Colonic mucosa (tissue), 4 donors: ENCODE measurements around the gene DGKD. TPM values are rescaled to one million over a fixed set of nuclear protein-coding genes. Genes with fewer than 3 reads are reported as not detected.
"Not testable (repeated sequence)": the region's sequence is repeated elsewhere in the genome, so short reads cannot be mapped to it uniquely, and the experiment has no call there.

Experiments used
- DNase-seq: peaks from one replicate; pipeline ENCODE4 v3.0.0-alpha.2; 2020
- H3K27ac ChIP-seq: fragments of 200-600 bp; one replicate; pipeline ENCODE4 v1.8.0; 2021
- H3K27me3 ChIP-seq: fragments of 200-600 bp; one replicate; pipeline ENCODE4 v1.8.0; 2021
- H3K36me3 ChIP-seq: fragments of 200-600 bp; one replicate; pipeline ENCODE4 v1.8.0; 2021
- H3K4me1 ChIP-seq: fragments of 200-600 bp; one replicate; pipeline ENCODE4 v1.8.0; 2021; ENCODE audit warnings: mild to moderate bottlenecking
- H3K4me3 ChIP-seq: fragments of 200-600 bp; one replicate; pipeline ENCODE4 v1.8.0; 2021
- H3K9ac ChIP-seq, 2 donors: one replicate each; pipeline ENCODE4 v1.7.0; 2013; ENCODE audit warnings: control low read depth in 2 of 2, low read depth in 2 of 2, low read length in 2 of 2
- H3K9me3 ChIP-seq: fragments of 200-600 bp; one replicate; pipeline ENCODE4 v1.8.0; 2021
- intact Hi-C: fragments of 100-400 bp; cut with DNase I; formaldehyde crosslinking; loops from one replicate; pipeline ENCODE4 v1.14.1; 2022
- total RNA-seq, 2 donors: library from RNA; stranded (reverse); fragmentation: NEBNext Ultra II Directional in 1 of 2; extraction: Animal tissue kit (Norgen Biotek cat#: 25700) in 1 of 2; gene quantifications; one replicate each; pipeline ENCODE4 v1.2.1, GENCODE V29; 2021
- TF ChIP-seq, protein P1 (sequence below): fragments of 200-600 bp; IDR thresholded peaks from one replicate; pipeline ENCODE4 v1.8.0; 2022; ENCODE audit warnings: antibody characterized with exemption, mild to moderate bottlenecking
- donor health status: healthy.
- donor health status: DM: no; HTN: no; CAD: no.
- donor health status: DM: no; HTN: no; CAD: no.

Gene DGKD
- total RNA-seq, 2 donors from 2014 or later, result 64.4 to 94.6 TPM

DNA sequence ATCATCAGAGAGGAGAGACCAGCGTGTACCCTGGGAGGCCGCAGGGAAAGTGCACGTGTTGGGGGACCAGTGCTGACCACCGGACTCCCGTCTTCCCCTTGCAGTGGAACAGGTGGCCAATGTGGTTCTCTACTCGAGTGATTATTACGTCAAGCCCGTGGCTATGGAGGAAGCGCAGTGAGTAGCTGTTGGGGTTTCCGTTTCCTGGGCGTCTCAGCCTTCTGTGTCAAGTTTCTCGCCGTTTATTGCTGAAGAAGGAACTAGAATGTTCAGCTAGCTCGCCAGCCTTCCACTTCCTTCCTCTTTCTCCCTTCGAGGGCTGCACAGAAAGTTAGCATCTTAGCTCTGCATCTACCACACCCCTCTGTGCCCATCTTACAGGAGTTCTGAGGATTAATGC lies 22.8 kb upstream of the DGKD start:
- no peaks in the 10 kb centered on the region for H3K36me3 ChIP-seq
- H3K4me1 ChIP-seq, result no peaks in the 10 kb centered on the region
- peak overlapping the region; percentile 60 for H3K27ac ChIP-seq
- peak; percentile 62 for DNase-seq
- intact Hi-C loops, result no loop called here
- no peak overlapping the region for H3K4me3 ChIP-seq
- no peak overlapping the region for H3K9ac ChIP-seq
- TF ChIP-seq, protein P1, sequence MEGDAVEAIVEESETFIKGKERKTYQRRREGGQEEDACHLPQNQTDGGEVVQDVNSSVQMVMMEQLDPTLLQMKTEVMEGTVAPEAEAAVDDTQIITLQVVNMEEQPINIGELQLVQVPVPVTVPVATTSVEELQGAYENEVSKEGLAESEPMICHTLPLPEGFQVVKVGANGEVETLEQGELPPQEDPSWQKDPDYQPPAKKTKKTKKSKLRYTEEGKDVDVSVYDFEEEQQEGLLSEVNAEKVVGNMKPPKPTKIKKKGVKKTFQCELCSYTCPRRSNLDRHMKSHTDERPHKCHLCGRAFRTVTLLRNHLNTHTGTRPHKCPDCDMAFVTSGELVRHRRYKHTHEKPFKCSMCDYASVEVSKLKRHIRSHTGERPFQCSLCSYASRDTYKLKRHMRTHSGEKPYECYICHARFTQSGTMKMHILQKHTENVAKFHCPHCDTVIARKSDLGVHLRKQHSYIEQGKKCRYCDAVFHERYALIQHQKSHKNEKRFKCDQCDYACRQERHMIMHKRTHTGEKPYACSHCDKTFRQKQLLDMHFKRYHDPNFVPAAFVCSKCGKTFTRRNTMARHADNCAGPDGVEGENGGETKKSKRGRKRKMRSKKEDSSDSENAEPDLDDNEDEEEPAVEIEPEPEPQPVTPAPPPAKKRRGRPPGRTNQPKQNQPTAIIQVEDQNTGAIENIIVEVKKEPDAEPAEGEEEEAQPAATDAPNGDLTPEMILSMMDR, result no peak
- H3K27me3 ChIP-seq, result no peaks in the 10 kb centered on the region
- no peaks in the 10 kb centered on the region for H3K9me3 ChIP-seq

DNA sequence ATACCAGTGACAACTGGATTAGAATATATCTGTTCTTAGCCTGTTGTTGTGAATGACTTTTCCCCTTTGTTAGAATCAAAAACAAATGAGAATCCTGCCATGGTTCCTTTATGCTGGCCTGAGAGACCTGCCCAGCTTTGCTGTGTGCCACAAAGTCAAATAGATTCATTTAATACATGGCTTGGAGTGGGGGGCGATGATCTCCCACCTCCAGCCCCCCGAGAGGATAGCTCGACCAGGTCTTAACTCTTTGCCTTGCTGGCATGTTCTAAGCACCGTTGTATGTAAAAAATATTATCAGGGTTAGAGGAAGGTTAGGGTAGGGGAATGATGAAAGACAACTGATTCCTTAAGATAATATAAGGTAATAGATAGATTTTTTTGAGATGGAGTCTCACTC lies 22.2 kb upstream of the DGKD start:
- H3K4me3 ChIP-seq, result no peak overlapping the region
- intact Hi-C loops, result no loop called here
- no peaks in the 10 kb centered on the region for H3K27me3 ChIP-seq
- peak overlapping the region; percentile 60 for H3K27ac ChIP-seq
- H3K9me3 ChIP-seq, result no peaks in the 10 kb centered on the region
- H3K4me1 ChIP-seq, result no peaks in the 10 kb centered on the region
- DNase-seq, result no peak
- TF ChIP-seq, protein P1, result no peak
- no peak overlapping the region for H3K9ac ChIP-seq
- no peaks in the 10 kb centered on the region for H3K36me3 ChIP-seq

DNA sequence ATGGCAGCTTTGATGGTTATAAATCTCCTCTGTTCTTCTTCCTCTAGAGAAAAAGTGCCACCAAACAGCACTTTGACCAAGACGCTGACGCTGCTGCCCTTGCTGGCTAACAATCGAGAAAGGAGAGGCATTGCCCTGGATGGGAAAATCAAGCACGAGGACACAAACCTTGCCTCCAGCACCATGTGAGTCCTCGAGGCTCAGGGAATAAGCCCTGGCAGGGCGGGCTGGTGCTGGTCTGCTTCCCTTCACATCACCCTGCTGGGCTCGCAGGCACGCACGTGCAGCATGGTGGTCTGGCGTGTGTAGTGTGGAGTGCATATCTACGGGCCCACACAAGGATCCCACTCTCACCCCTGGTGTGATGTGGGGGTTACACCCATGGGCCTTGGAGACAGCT lies 19.4 kb upstream of the DGKD start:
- H3K36me3 ChIP-seq, result no peaks in the 10 kb centered on the region
- intact Hi-C loops, result no loop called here
- no peak for DNase-seq
- no peak overlapping the region for H3K27ac ChIP-seq
- H3K9me3 ChIP-seq, result no peaks in the 10 kb centered on the region
- no peak overlapping the region for H3K4me3 ChIP-seq
- no peak overlapping the region for H3K9ac ChIP-seq
- no peaks in the 10 kb centered on the region for H3K27me3 ChIP-seq
- TF ChIP-seq, protein P1, result no peak
- no peaks in the 10 kb centered on the region for H3K4me1 ChIP-seq

DNA sequence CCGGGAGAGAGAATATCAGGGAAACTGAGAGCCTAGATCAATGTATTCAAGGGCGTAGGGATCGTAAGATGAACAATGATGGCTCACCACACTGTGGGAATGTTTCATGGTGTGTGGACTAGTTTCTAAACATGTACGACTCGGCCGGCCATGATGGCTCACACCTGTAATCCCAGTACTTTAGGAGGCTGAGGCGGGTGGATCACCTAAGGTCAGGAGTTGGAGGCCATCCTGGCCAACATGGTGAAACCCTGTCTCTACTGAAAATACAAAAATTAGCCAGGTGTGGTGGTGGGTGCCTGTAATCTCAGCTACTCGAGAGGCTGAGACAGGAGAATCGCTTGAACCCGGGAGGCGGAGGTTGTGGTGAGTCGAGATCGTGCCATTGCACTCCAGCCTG lies 18.2 kb upstream of the DGKD start:
- H3K4me1 ChIP-seq, DNase-seq, H3K9me3 ChIP-seq, H3K4me3 ChIP-seq, H3K9ac ChIP-seq, H3K27ac ChIP-seq, intact Hi-C loops, H3K36me3 ChIP-seq, H3K27me3 ChIP-seq: not testable (repeated sequence)

DNA sequence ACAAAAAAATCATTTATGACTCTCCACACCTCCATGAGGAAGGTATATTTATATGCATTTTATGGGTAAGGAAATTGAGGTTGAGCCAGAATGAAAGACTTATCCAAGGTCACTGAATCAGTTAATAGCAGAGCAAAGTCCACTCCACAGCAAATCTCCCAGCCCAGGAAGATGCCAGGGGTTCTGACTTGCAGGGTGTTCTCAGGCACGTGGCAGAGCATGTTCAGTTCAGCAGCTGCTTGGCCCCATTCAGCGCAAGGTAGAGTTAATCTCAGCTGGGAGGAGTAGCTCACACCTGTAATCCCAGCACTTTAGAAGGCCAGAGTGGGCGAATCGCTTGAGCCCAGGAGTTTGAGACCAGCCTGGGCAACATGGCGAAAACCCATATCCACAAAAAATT lies 17.8 kb upstream of the DGKD start:
- no peaks in the 10 kb centered on the region for H3K9me3 ChIP-seq
- TF ChIP-seq, protein P1, result no peak

DNA sequence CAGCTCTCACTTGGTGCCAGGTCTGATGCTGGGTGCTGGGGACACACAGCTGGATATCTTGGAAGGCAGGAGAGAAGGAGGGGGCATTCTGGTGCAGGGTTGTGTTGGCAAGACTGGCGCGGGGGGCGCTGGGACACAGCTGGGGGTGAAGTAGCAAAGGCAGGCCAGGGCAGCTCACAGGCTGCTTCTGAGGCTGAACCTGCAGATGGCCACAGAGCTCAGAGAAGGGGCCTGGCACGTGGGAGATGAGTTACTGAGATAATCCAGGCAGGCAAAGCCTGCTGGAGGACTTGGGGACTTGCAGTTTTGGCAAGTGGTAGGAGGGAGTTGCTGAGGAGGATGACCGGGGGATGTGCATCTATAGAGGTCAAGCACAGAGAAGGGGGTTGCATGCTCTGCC lies 16.2 kb upstream of the DGKD start:
- H3K9me3 ChIP-seq, result no peaks in the 10 kb centered on the region
- no peaks in the 10 kb centered on the region for H3K4me1 ChIP-seq
- no peaks in the 10 kb centered on the region for H3K36me3 ChIP-seq
- H3K9ac ChIP-seq, result no peak overlapping the region
- no peak overlapping the region for H3K4me3 ChIP-seq
- TF ChIP-seq, protein P1, result no peak
- no peak for DNase-seq
- intact Hi-C loops, result no loop called here
- H3K27ac ChIP-seq, result no peak overlapping the region
- H3K27me3 ChIP-seq, result no peaks in the 10 kb centered on the region

More for the DNA sequence above, 17.8 kb upstream of the DGKD start:
- H3K36me3 ChIP-seq, result no peaks in the 10 kb centered on the region
- intact Hi-C loops, result no loop called here
- no peaks in the 10 kb centered on the region for H3K4me1 ChIP-seq
- no peak overlapping the region for H3K4me3 ChIP-seq
- H3K27ac ChIP-seq, result no peak overlapping the region
- DNase-seq, result peak; percentile 76
- no peaks in the 10 kb centered on the region for H3K27me3 ChIP-seq
- H3K9ac ChIP-seq, result no peak overlapping the region
